ENCODE results near the gene SLC35F6. TPM values are rescaled to one million over a fixed set of nuclear protein-coding genes. Genes with fewer than 3 reads are reported as not detected.

The SLC35F6 gene
- total and polyA plus RNA-seq, 2 donors (not counting 1 experiment from before 2014, with no cell fraction given): 10.4 to 15.2 TPM

DNA sequence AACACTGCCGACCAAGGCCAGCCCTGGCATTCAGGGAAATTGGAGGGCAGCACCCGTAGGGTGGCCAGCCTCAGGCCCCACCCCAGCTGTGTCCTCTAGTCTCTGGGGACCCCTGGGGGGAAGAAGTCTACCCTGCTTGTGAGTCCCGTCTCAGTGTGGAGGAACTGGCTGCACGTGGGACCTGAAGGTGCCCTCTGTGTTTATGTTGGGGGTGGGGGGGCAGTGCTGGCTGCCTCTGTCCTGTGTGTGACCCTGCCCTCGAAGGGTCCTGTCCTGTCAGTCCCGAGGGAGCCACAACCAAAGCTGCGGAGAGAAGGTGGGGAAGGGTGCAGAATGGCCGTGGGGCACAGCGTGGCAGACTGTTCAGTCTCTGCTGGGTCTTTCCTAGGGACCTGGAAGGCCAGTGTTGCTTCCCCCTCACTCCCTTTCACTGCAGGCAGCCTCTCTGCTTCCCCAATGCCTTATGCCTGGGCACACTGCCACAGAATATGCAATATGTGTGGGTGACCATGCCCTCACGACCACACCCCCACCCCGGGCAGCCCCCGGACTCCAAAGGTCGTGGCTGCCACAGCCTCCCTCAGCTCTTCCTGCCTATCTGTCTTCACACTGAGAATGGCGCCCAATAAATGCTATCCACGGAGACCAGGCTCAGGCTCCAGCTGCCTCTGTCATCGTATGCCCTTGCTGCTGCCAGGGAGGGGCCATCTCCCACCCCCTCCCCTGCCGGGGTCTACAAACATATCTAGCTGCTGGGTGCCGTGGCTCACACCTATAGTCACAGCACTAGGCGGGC lies 33.3 kb upstream of the SLC35F6 start:
- TF ChIP-seq, protein P1, sequence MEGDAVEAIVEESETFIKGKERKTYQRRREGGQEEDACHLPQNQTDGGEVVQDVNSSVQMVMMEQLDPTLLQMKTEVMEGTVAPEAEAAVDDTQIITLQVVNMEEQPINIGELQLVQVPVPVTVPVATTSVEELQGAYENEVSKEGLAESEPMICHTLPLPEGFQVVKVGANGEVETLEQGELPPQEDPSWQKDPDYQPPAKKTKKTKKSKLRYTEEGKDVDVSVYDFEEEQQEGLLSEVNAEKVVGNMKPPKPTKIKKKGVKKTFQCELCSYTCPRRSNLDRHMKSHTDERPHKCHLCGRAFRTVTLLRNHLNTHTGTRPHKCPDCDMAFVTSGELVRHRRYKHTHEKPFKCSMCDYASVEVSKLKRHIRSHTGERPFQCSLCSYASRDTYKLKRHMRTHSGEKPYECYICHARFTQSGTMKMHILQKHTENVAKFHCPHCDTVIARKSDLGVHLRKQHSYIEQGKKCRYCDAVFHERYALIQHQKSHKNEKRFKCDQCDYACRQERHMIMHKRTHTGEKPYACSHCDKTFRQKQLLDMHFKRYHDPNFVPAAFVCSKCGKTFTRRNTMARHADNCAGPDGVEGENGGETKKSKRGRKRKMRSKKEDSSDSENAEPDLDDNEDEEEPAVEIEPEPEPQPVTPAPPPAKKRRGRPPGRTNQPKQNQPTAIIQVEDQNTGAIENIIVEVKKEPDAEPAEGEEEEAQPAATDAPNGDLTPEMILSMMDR (IDR thresholded peaks at IDR 0.05): no peak
- no peak for TF ChIP-seq EZH2 (IDR thresholded peaks at IDR 0.05; ENCODE audit: borderline replicate concordance, insufficient read depth, low read depth, low read length, poor library complexity, severe bottlenecking)
- Histone ChIP-seq H3K27ac (ENCODE audit: low read length in 2 of 2) (no peak overlapping the region), H4K20me1 (ENCODE audit: control insufficient read depth, insufficient read depth, low read length, poor library complexity, severe bottlenecking) (no peaks in the 10 kb centered on the region), H2AFZ (ENCODE audit: insufficient read depth, low read depth, low read length, poor library complexity, severe bottlenecking) (no peak overlapping the region), H3K9ac (ENCODE audit: low read length) (no peak overlapping the region), H3K4me3 (ENCODE audit: control extremely low read depth in 1 of 5, extremely low read depth in 1 of 5, insufficient read depth in 1 of 5, low read depth in 2 of 5, low read length in 4 of 5) (no peak overlapping the region), H3K4me2 (replicated peaks; ENCODE audit: low read depth, low read length, poor library complexity, severe bottlenecking) (no peak overlapping the region), H3K79me2 (ENCODE audit: control insufficient read depth, insufficient read depth, low read length) (no peaks in the 10 kb centered on the region), H3K36me3 (replicated peaks in 1 of 2; ENCODE audit: control extremely low read depth in 1 of 2, control insufficient read depth in 1 of 2, extremely low read depth in 1 of 2, insufficient read depth in 2 of 2, low read length in 1 of 2) (no peaks in the 10 kb centered on the region), H3K9me3 (ENCODE audit: control extremely low read depth in 1 of 3, control insufficient read depth in 2 of 3, insufficient read depth in 1 of 3, low read length in 2 of 3) (no peaks in the 10 kb centered on the region), H3K4me1 (ENCODE audit: control insufficient read depth in 2 of 2, insufficient read depth in 2 of 2, low read length in 2 of 2) (no peaks in the 10 kb centered on the region), H3K27me3 (replicated peaks in 1 of 4; ENCODE audit: control extremely low read depth in 1 of 4, control insufficient read depth in 3 of 4, insufficient read depth in 4 of 4, low read length in 3 of 4) (peaks cover 0 to 13% (median 0%) of the 10 kb centered on the region in 4 experiments)
- intact Hi-C loops (cut with micrococcal nuclease): no loop called here
- H3K27me3 Mint-ChIP-seq: peaks cover 32% of the 10 kb centered on the region
- 69% methylated on average over 18 of the region's 19 CpGs for WGBS (ENCODE audit: insufficient coverage)
- DNase-seq (no peak), ATAC-seq (ENCODE audit: low read depth) (no peak)
- no peak overlapping the region for H3K27ac Mint-ChIP-seq
- POLR2A ChIA-PET: no interaction called here
- no peak overlapping the region for H3K4me3 Mint-ChIP-seq
- no peaks in the 10 kb centered on the region for H3K9me3 Mint-ChIP-seq (ENCODE audit: insufficient read depth)
- CTCF ChIA-PET: no interaction called here
- no peaks in the 10 kb centered on the region for H3K4me1 Mint-ChIP-seq

- ChIA-PET CTCF (no interaction called here), POLR2A (no interaction called here)
- H3K27ac Mint-ChIP-seq: no peak overlapping the region
- H3K9ac ChIP-seq (ENCODE audit: low read length): no peak overlapping the region
- no peaks in the 10 kb centered on the region for H3K9me3 ChIP-seq (ENCODE audit: control extremely low read depth in 1 of 3, control insufficient read depth in 2 of 3, insufficient read depth in 1 of 3, low read length in 2 of 3)
- intact Hi-C loops (cut with micrococcal nuclease): no loop called here
- peaks cover 0 to 13% (median 0%) of the 10 kb centered on the region in 4 experiments for H3K27me3 ChIP-seq (replicated peaks in 1 of 4; ENCODE audit: control extremely low read depth in 1 of 4, control insufficient read depth in 3 of 4, insufficient read depth in 4 of 4, low read length in 3 of 4)
- no peaks in the 10 kb centered on the region for H3K36me3 ChIP-seq (replicated peaks in 1 of 2; ENCODE audit: control extremely low read depth in 1 of 2, control insufficient read depth in 1 of 2, extremely low read depth in 1 of 2, insufficient read depth in 2 of 2, low read length in 1 of 2)
- no peaks in the 10 kb centered on the region for H3K4me1 ChIP-seq (ENCODE audit: control insufficient read depth in 2 of 2, insufficient read depth in 2 of 2, low read length in 2 of 2)
- ATAC-seq (ENCODE audit: low read depth): no peak
- H2AFZ ChIP-seq (ENCODE audit: insufficient read depth, low read depth, low read length, poor library complexity, severe bottlenecking): no peak overlapping the region
- H3K27ac ChIP-seq (ENCODE audit: low read length in 2 of 2): no peak overlapping the region
- no peaks in the 10 kb centered on the region for H3K79me2 ChIP-seq (ENCODE audit: control insufficient read depth, insufficient read depth, low read length)
- DNase-seq: no peak
- no peak overlapping the region for H3K4me3 Mint-ChIP-seq
- H4K20me1 ChIP-seq (ENCODE audit: control insufficient read depth, insufficient read depth, low read length, poor library complexity, severe bottlenecking): no peaks in the 10 kb centered on the region
- TF ChIP-seq, protein P1 (IDR thresholded peaks at IDR 0.05): no peak
- TF ChIP-seq EZH2 (IDR thresholded peaks at IDR 0.05; ENCODE audit: borderline replicate concordance, insufficient read depth, low read depth, low read length, poor library complexity, severe bottlenecking): no peak
- no peak overlapping the region for H3K4me3 ChIP-seq (ENCODE audit: control extremely low read depth in 1 of 5, extremely low read depth in 1 of 5, insufficient read depth in 1 of 5, low read depth in 2 of 5, low read length in 4 of 5)
- H3K4me2 ChIP-seq (replicated peaks; ENCODE audit: low read depth, low read length, poor library complexity, severe bottlenecking): no peak overlapping the region
- WGBS (ENCODE audit: insufficient coverage): 93% methylated on average over 3 of the region's 4 CpGs
- H3K27me3 Mint-ChIP-seq: peaks cover 32% of the 10 kb centered on the region
- H3K4me1 Mint-ChIP-seq: no peaks in the 10 kb centered on the region
- no peaks in the 10 kb centered on the region for H3K9me3 Mint-ChIP-seq (ENCODE audit: insufficient read depth)
These were observed 32.4 kb upstream of the SLC35F6 start for GRCh38 chr2:26731714-26732113.

Measured in B cell (primary cell).